KOPT-K1 (cell line): ENCODE measurements around the gene OR2F2.

ENCODE experiments used
- H3K27ac ChIP-seq: fragments of 200-600 bp; sonication (generic); 2 replicates; pipeline ENCODE4 v1.5.1; 2016; ENCODE audit warnings: antibody characterized with exemption, mild to moderate bottlenecking, low read depth, low read length; ENCODE audit not compliant: poor library complexity, severe bottlenecking
- H3K36me3 ChIP-seq: fragments of 200-600 bp; sonication (generic); 2 replicates; pipeline ENCODE4 v1.5.1; 2017; ENCODE audit warnings: antibody characterized with exemption, mild to moderate bottlenecking, low read length, moderate library complexity; ENCODE audit not compliant: insufficient read depth
- H3K9me3 ChIP-seq: fragments of 200-600 bp; sonication (generic); 2 replicates; pipeline ENCODE4 v1.5.1; 2017; ENCODE audit warnings: antibody characterized with exemption, low read length, mild to moderate bottlenecking; ENCODE audit not compliant: insufficient read depth, poor library complexity, severe bottlenecking

Gene OR2F2

DNA sequence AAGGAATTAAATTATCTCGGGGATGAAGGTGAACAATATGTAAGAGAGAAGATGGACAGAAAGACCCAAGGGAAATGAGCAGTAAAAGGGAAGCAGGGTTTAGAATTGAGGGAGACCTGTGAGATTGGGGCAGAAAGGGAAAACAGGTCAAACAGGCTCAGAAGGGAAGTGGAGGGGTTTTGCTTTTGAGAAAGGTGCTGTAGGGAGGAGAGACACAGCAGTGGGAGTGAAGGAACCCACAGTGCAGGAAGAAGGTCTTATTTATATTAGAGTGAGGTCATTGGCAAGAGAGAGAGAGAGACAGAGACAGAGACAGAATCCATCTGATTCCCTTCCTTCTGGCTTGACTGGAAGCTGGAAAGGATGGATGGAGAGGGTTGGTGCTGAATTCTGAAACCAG lies 29.5 kb upstream of the OR2F2 start:
- H3K36me3 ChIP-seq: no peaks in the 10 kb centered on the region
- no peak overlapping the region for H3K27ac ChIP-seq
- H3K9me3 ChIP-seq: no peaks in the 10 kb centered on the region

DNA sequence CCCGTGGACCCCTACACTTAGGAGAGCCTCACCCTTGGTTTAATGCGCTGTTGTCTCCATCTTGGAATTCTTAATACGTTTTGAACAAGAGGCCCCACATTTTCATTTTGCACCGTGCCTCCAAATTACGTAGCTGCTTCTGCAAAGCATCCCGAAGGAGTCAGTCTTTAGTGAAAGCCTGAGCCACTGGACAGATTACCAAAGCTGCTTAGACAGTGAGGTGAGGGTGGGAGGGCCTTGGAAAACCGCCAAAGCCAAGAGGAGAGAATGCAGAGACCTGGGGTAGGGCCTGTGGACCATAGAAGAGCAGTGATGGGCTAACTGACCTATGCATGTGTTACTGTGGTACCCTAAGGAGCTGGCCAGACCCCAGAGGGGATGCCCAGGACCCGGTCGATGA lies 28.9 kb upstream of the OR2F2 start:
- H3K36me3 ChIP-seq: no peaks in the 10 kb centered on the region
- no peak overlapping the region for H3K27ac ChIP-seq
- H3K9me3 ChIP-seq: no peaks in the 10 kb centered on the region

- Histone ChIP-seq H3K9me3 (no peaks in the 10 kb centered on the region), H3K36me3 (no peaks in the 10 kb centered on the region), H3K27ac (no peak overlapping the region)
These were observed 28.1 kb upstream of the OR2F2 start for GRCh38 chr7:143906895-143907294.

GRCh38 chr7:143908120-143908519 lies 26.9 kb upstream of the OR2F2 start:
- Histone ChIP-seq H3K36me3 (no peaks in the 10 kb centered on the region), H3K9me3 (no peaks in the 10 kb centered on the region), H3K27ac (no peak overlapping the region)

DNA sequence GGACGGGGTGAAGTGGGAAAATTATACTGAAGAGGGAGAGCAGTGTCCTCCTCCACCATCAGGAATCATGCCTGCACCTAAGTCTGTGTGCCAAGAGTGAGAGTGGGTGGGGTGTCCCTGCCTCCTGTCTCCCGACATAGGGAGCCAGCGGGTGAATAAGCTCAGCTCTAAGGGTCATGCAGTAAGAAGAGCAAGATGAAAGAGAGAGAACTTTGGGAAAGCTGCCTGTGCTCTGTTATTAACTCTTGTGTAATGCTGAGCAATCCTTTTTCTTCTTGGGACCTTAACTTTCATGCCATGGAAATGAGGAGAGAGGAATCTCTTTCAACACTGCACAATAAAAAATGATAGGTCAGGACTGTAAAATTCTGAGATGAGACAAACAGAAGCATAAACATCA lies 25.2 kb upstream of the OR2F2 start:
- H3K36me3 ChIP-seq: no peaks in the 10 kb centered on the region
- H3K9me3 ChIP-seq: no peaks in the 10 kb centered on the region
- H3K27ac ChIP-seq: no peak overlapping the region

DNA sequence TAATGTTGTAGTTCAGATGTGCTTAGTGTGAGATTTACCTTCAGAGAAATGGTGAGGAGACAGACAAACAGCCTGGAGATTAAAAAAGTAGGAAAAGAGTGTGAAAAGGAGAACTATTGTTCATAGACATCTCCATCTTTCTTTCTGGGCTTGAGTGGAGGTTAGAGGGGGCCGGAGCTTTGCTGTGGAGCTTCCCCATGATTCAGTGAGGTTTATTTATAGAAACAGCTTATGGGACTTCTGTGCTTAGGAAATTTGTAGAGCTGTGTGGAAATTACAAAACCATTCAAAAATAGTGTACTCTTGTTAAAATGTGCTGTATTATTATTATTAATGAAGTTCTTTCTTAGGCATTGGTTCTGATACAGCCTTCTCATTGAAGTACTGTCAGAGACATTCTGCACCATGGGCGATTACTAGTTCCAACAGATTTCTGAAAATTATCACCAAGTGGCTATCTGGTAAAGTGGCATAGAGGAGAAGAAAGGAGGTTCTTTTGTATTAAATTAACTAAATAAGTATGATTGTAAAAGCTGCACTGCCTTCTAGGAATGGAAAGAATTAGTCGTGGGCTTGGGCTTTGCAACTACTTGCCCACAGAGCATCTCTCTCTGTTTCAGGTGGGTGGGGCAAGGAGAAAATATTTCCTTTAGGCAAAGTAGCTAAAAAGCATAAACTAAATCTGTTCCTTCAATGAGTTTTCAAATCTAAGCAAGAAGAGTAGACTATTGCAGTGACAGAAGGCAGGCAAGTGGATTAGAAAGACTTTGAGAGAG lies 24.4 kb upstream of the OR2F2 start:
- Histone ChIP-seq H3K9me3 (no peaks in the 10 kb centered on the region), H3K27ac (no peak overlapping the region), H3K36me3 (no peaks in the 10 kb centered on the region)

DNA sequence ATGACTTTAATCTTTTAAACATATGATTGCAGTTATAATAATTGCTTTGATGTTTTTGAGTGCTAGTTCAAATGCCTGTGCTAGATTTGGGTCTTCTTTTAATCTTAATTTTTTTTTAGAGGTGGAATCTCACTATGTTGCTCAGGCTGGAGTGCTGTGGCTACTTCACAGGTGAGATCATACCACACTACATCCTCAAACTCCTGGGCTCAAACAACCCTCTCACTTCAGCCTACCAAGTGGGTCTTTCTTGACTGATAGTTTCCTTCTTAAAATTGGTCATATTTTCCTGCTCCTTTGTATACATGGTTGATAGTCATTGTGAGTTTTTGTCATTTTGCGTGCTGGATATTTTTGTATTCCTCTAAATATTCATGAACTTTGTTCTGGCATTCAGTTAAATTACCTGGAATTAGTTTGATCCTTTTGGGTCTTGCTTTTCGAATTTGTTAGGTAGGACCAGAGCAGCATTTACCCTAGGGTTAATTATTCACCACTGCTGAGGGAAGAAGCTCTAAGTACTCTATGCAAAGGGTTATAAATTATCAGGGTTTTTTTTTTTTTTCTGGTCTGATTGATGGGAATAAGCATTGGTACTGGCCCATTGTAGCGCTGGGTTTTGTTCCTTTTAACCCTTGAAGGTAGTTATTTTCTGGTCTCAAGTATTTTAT lies 21.0 kb upstream of the OR2F2 start:
- H3K36me3 ChIP-seq: no peaks in the 10 kb centered on the region
- H3K27ac ChIP-seq: no peak overlapping the region

GRCh38 chr7:143914938-143915652 lies 19.9 kb upstream of the OR2F2 start:
- Histone ChIP-seq H3K36me3 (no peaks in the 10 kb centered on the region), H3K27ac (no peak overlapping the region), H3K9me3 (no peaks in the 10 kb centered on the region)

More for the DNA sequence above, 21.0 kb upstream of the OR2F2 start:
- H3K9me3 ChIP-seq: no peaks in the 10 kb centered on the region

- no peak overlapping the region for H3K27ac ChIP-seq
- no peaks in the 10 kb centered on the region for H3K9me3 ChIP-seq
- H3K36me3 ChIP-seq: no peaks in the 10 kb centered on the region
These were observed 10.2 kb upstream of the OR2F2 start for GRCh38 chr7:143924851-143925250.

GRCh38 chr7:143929224-143929920 lies 5.7 kb upstream of the OR2F2 start:
- H3K36me3 ChIP-seq: no peaks in the 10 kb centered on the region
- peaks cover 6% of the 10 kb centered on the region for H3K9me3 ChIP-seq
- H3K27ac ChIP-seq: no peak overlapping the region

- Histone ChIP-seq H3K36me3 (no peaks in the 10 kb centered on the region), H3K9me3 (peaks cover 6% of the 10 kb centered on the region), H3K27ac (no peak overlapping the region)
These were observed 3.3 kb upstream of the OR2F2 start for GRCh38 chr7:143931739-143932138.

DNA sequence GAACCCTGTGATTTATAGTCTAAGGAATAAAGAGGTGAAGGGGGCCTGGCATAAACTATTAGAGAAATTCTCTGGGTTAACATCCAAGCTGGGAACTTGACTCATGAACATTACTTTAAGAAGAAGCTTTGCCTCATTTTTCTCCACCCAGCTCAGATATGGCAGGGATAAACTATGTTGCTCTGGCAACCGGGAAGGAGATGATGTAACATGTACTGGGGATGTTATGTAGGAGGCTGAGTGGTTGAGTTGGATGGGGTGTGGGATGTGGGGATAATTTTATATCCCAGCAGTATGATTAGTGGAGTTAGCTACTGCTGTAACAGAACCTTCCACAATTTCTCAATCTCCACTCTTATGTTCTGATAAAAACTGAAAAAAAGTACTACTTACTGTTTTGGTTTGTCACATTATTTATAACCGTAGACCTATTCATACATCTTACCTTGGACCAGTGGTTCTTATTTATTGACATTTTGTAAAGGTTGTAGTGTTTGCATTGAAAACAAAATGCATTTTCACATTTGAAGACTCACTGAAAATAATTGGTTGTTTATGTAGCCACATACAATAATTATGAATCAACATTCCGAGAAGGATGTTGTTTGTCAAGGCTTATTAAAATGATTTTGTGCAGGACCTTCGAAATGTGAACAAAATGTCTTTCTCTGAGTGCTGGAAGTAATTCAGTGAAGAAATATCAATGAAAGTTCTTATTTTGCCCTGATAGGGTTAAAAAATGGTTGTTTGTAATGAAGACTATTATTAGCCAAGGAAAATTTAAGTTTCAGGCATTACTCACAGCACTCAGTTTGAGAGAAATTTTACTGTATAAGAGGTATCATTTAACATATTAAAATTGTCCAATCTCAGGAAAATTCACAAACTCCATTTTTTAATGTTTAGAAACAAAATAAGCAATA lies 1.3 kb downstream of the OR2F2 start:
- peaks cover 6% of the 10 kb centered on the region for H3K9me3 ChIP-seq
- H3K36me3 ChIP-seq: no peaks in the 10 kb centered on the region
- H3K27ac ChIP-seq: no peak overlapping the region

DNA sequence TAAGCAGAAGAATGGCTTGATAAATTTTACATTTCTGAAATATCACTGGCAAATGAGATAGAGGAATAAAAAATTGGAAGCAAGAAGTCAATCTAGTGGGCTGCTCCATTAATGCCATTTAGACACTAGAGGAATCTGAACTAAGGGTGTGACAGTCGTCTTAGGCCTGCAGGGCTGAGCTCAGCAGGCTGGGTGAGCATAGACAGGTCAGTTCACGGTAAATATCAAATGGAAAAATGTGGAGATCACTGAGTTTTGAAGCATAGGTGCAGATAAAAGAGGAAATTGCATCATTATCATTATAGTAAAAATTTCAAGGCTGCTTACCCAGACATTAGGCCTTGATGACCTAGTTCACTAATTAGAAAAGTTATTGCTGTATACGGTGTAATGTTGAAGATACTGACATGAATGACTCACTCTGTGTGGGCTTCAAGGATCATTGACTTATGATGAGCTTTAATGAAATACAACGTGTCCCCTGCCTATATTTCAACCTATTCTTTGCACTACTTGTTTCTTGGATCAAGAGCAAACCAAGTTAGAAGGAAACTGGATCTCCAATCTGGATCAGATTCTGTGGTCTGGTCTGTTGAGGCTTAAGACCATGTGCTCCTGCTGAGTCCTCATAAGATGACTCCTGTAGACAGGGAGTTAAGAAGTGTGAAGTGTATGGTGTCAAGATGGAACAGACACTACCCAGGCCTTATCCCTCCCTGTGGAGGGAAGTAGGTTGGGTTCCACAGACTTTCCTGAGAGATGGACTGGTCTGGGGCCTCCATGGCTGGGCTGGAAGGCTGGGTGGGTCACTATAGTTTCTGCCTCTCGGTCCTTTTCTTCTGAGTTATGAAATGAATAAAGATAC lies 3.6 kb downstream of the OR2F2 start:
- H3K36me3 ChIP-seq: no peaks in the 10 kb centered on the region
- peaks cover 2% of the 10 kb centered on the region for H3K9me3 ChIP-seq
- no peak overlapping the region for H3K27ac ChIP-seq
